H1 (cell line): ENCODE results near the gene NDFIP2. TPM values are rescaled to one million over a fixed set of nuclear protein-coding genes. Genes with fewer than 3 reads are reported as not detected.

Experiments
- CTCF ChIA-PET: fragments of 300-600 bp; sonication (Branson Sonifier 250); formaldehyde crosslinking; loops from one replicate; lab custom pipeline; 2021; ENCODE audit not compliant: partially characterized antibody; lab: Charles Lee
- POLR2A ChIA-PET: fragments of 300-600 bp; sonication (Branson Sonifier 250); formaldehyde crosslinking; loops from one replicate; lab custom pipeline; 2021; ENCODE audit warnings: inconsistent platforms; ENCODE audit not compliant: partially characterized antibody; lab: Charles Lee
- DNase-seq, 2 experiments: peaks; one replicate each; pipeline versions ENCODE4 v3.0.0 to v3.0.0-alpha.2; 2010 to 2022; ENCODE audit warnings: low spot score in 2 of 2, low read depth in 1 of 2, mixed read lengths in 1 of 2
- FAIRE-seq: peaks from 2 replicates; lab custom pipeline; 2011; peaks lifted over from hg19 to GRCh38; lab: Jason Lieb, UNC
- H2AFZ ChIP-seq: 2 replicates; pipeline ENCODE4 v1.8.1; 2012; ENCODE audit warnings: low read length, inconsistent platforms
- H2AK5ac ChIP-seq: 2 replicates; pipeline ENCODE4 v1.6.1; 2013; ENCODE audit warnings: low read depth, low read length
- H2BK120ac ChIP-seq: replicated peaks from 2 replicates; pipeline ENCODE3; 2013; ENCODE audit warnings: low read depth, low read length, inconsistent platforms
- H2BK12ac ChIP-seq: 2 replicates; pipeline ENCODE4 v1.6.1; 2013; ENCODE audit warnings: low read depth, low read length
- H2BK15ac ChIP-seq: 2 replicates; pipeline ENCODE4 v1.6.1; 2013; ENCODE audit warnings: low read length
- H2BK20ac ChIP-seq: 2 replicates; pipeline ENCODE4 v1.6.1; 2013; ENCODE audit warnings: low read length
- H2BK5ac ChIP-seq: 2 replicates; pipeline ENCODE4 v1.6.1; 2013; ENCODE audit warnings: low read depth, low read length
- H3K14ac ChIP-seq: 2 replicates; pipeline ENCODE4 v1.6.1; 2013; ENCODE audit warnings: inconsistent platforms; ENCODE audit not compliant: insufficient read length
- H3K18ac ChIP-seq: 2 replicates; pipeline ENCODE4 v1.6.1; 2013; ENCODE audit warnings: low read length; ENCODE audit errors: extremely low read depth
- H3K23ac ChIP-seq: 2 replicates; pipeline ENCODE4 v1.6.1; 2013; ENCODE audit warnings: inconsistent platforms; ENCODE audit not compliant: insufficient read length
- H3K23me2 ChIP-seq: 2 replicates; pipeline ENCODE4 v1.6.1; 2013; ENCODE audit warnings: low read depth, low read length
- H3K27ac ChIP-seq: 2 replicates; pipeline ENCODE4 v1.6.1; 2011; ENCODE audit warnings: low read depth, low read length, inconsistent platforms
- H3K27me3 ChIP-seq, 4 experiments: replicated peaks in 1 of 4; 1 replicate in 1 of 4; 2 replicates in 3 of 4; pipeline versions ENCODE4 v1.6.1 to v1.8.1; 2011 to 2013; ENCODE audit warnings: low read length in 3 of 4, mild to moderate bottlenecking in 3 of 4, inconsistent platforms in 2 of 4, mixed read lengths in 2 of 4, moderate library complexity in 1 of 4; ENCODE audit not compliant: control insufficient read depth in 3 of 4, insufficient read depth in 3 of 4; ENCODE audit errors: extremely low read depth in 1 of 4
- H3K36me3 ChIP-seq, 4 experiments: 2 replicates each; pipeline versions ENCODE4 v1.6.1 to v1.8.1; 2011 to 2013; ENCODE audit warnings: mild to moderate bottlenecking in 4 of 4, low read length in 3 of 4, moderate library complexity in 2 of 4, control low read depth in 1 of 4, inconsistent platforms in 1 of 4; ENCODE audit not compliant: insufficient read depth in 4 of 4, control insufficient read depth in 2 of 4
- H3K4ac ChIP-seq: replicated peaks from 2 replicates; pipeline ENCODE3; 2013; ENCODE audit warnings: low read length, low read depth, mixed read lengths, inconsistent platforms; ENCODE audit not compliant: insufficient read length
- H3K4me1 ChIP-seq, 4 experiments: replicated peaks in 1 of 4; 1 replicate in 1 of 4; 2 replicates in 3 of 4; pipeline versions ENCODE4 v1.6.1 to v1.8.1; 2011 to 2013; ENCODE audit warnings: low read length in 3 of 4, inconsistent platforms in 2 of 4, mixed read lengths in 1 of 4; ENCODE audit not compliant: insufficient read depth in 4 of 4, control insufficient read depth in 3 of 4
- H3K4me2 ChIP-seq, 2 experiments: 2 replicates each; pipeline versions ENCODE4 v1.6.1 to v1.8.1; 2011 to 2013; ENCODE audit warnings: low read depth in 2 of 2, low read length in 2 of 2, control low read depth in 1 of 2, inconsistent platforms in 1 of 2, mild to moderate bottlenecking in 1 of 2; ENCODE audit not compliant: insufficient read depth in 1 of 2
- H3K4me3 ChIP-seq, 4 experiments: fragments of 200-600, 300-600 bp in 1 of 4; sonication (generic), shearing (Covaris generic), sonication (Bioruptor Twin) in 1 of 4; 2 replicates each; pipeline versions ENCODE4 v1.5.1 to v1.8.1; 2011 to 2016; ENCODE audit warnings: low read length in 4 of 4, low read depth in 3 of 4, control low read depth in 2 of 4, inconsistent platforms in 2 of 4, mild to moderate bottlenecking in 2 of 4, mixed read lengths in 1 of 4, moderate library complexity in 1 of 4; ENCODE audit not compliant: insufficient read depth in 2 of 4; ENCODE audit errors: extremely low read depth in 1 of 4
- H3K56ac ChIP-seq: replicated peaks from 2 replicates; pipeline ENCODE3; 2013; ENCODE audit warnings: low read depth, mild to moderate bottlenecking, mixed read lengths, low read length, inconsistent platforms; ENCODE audit not compliant: insufficient read length
- H3K79me1 ChIP-seq: 2 replicates; pipeline ENCODE4 v1.6.1; 2013; ENCODE audit warnings: low read depth, low read length, control low read depth
- H3K79me2 ChIP-seq, 2 experiments: 2 replicates each; pipeline versions ENCODE4 v1.6.1 to v1.8.1; 2012 to 2013; ENCODE audit warnings: low read length in 2 of 2, mild to moderate bottlenecking in 2 of 2, inconsistent platforms in 1 of 2; ENCODE audit not compliant: insufficient read depth in 2 of 2, control insufficient read depth in 1 of 2
- H3K9ac ChIP-seq, 4 experiments: replicated peaks in 1 of 4; 1 replicate in 1 of 4; 2 replicates in 3 of 4; pipeline versions ENCODE4 v1.6.1 to v1.8.1; 2011 to 2013; ENCODE audit warnings: low read depth in 3 of 4, low read length in 3 of 4, control low read depth in 2 of 4, mild to moderate bottlenecking in 2 of 4, moderate library complexity in 2 of 4, inconsistent platforms in 1 of 4; ENCODE audit errors: extremely low read depth in 1 of 4
- H3K9me3 ChIP-seq, 2 experiments: 2 replicates each; pipeline versions ENCODE4 v1.6.1 to v1.8.1; 2012 to 2013; ENCODE audit warnings: mild to moderate bottlenecking in 2 of 2, moderate library complexity in 2 of 2, control low read depth in 1 of 2, inconsistent platforms in 1 of 2, low read depth in 1 of 2, low read length in 1 of 2, mixed read lengths in 1 of 2; ENCODE audit not compliant: insufficient read depth in 2 of 2
- H4K20me1 ChIP-seq, 2 experiments: replicated peaks in 1 of 2; 2 replicates each; pipeline versions ENCODE3 to v1.8.1; 2011 to 2013; ENCODE audit warnings: inconsistent platforms in 2 of 2, low read length in 2 of 2, mild to moderate bottlenecking in 1 of 2; ENCODE audit not compliant: insufficient read depth in 2 of 2, control insufficient read depth in 1 of 2
- H4K5ac ChIP-seq: 2 replicates; pipeline ENCODE4 v1.6.1; 2013; ENCODE audit warnings: low read length, low read depth, mixed read lengths, inconsistent platforms; ENCODE audit not compliant: insufficient read length
- H4K8ac ChIP-seq: 2 replicates; pipeline ENCODE4 v1.8.0; 2013; ENCODE audit warnings: mild to moderate bottlenecking, moderate library complexity, low read length, inconsistent platforms; ENCODE audit not compliant: insufficient read depth; ENCODE audit errors: extremely low read depth
- H4K91ac ChIP-seq: replicated peaks from 2 replicates; pipeline ENCODE3; 2013; ENCODE audit warnings: low read length, mixed read lengths, inconsistent platforms; ENCODE audit not compliant: insufficient read length
- JUN ChIP-seq: IDR thresholded peaks from 2 replicates; pipeline ENCODE4 v1.6.1; 2011; ENCODE audit warnings: low read depth, mild to moderate bottlenecking, improper control_type of control experiment, low read length
- WGBS, 2 experiments: shearing (Covaris generic) in 1 of 2; methylation state at CpG; one replicate each; pipeline versions ENCODE4 v1.1.6 to v1.1.7; 2013 to 2015; ENCODE audit warnings: low lambda C conversion rate in 2 of 2, mixed read lengths in 2 of 2, inconsistent platforms in 1 of 2, low coverage in 1 of 2, missing lambda C conversion rate in 1 of 2; ENCODE audit not compliant: insufficient replicate concordance in 2 of 2, insufficient coverage in 1 of 2, insufficient read length in 1 of 2; ENCODE audit errors: extremely low coverage in 1 of 2, missing lambda C conversion rate in 1 of 2; 5-methylcytosine and 5-hydroxymethylcytosine counted together
- polyA plus RNA-seq, 7 experiments: library from polyadenylated mRNA; depleted of rRNA in 3 of 7; stranded (reverse) in 5 of 7; unstranded in 2 of 7; fragments of >200 nt in 5 of 7; fragments of 200-250 nt in 2 of 7; gene quantifications; 1 replicate in 5 of 7; 2 replicates in 1 of 7; 4 replicates in 1 of 7; pipeline versions ENCODE4 v1.2.1 to v1.2.3, GENCODE V29; 2011 to 2013; ENCODE audit warnings: missing spikeins in 2 of 7, mixed read lengths in 2 of 7
- total RNA-seq: library from RNA; stranded (reverse); fragmentation: NEBNext Ultra II Directional; extraction: Animal tissue kit (Norgen Biotek cat#: 25700); gene quantifications from 2 replicates; pipeline ENCODE4 v1.2.1, GENCODE V29; 2021

Gene NDFIP2
- total and polyA plus RNA-seq, 2 of the 8 experiments (the other 6 are each of a cell fraction or from before 2014, with no cell fraction given), result 11.1 to 32.9 TPM

GRCh38 chr13:79442221-79442620 lies 38.7 kb upstream of the NDFIP2 start:
- DNase-seq (no peak), FAIRE-seq (no peak)
- 64% methylated on average over 1 of the region's 1 CpG; no CpG with 5 or more reads in 1 of the 2 experiments for WGBS, 2 experiments
- Histone ChIP-seq H4K20me1 (no peaks in the 10 kb centered on the region), H3K4ac (no peak overlapping the region), H2BK120ac (no peak overlapping the region), H3K9ac (no peak overlapping the region), H2AFZ (no peak overlapping the region), H3K27me3 (no peaks in the 10 kb centered on the region), H3K79me1 (no peaks in the 10 kb centered on the region), H2BK15ac (no peak overlapping the region), H3K14ac (no peak overlapping the region), H2BK20ac (no peak overlapping the region), H4K91ac (no peak overlapping the region), H3K23me2 (no peaks in the 10 kb centered on the region), H3K4me1 (no peaks in the 10 kb centered on the region; a peak in 1 of 7 replicates), H3K9me3 (no peaks in the 10 kb centered on the region), H3K18ac (no peak overlapping the region), H2AK5ac (no peak overlapping the region), H2BK12ac (no peak overlapping the region), H4K5ac (no peak overlapping the region), H3K36me3 (no peaks in the 10 kb centered on the region), H3K4me3 (no peak overlapping the region), H3K27ac (no peak overlapping the region), H3K4me2 (no peak overlapping the region), H3K23ac (no peak overlapping the region), H4K8ac (no peak overlapping the region), H2BK5ac (no peak overlapping the region), H3K56ac (no peak overlapping the region), H3K79me2 (no peaks in the 10 kb centered on the region)
- ChIA-PET CTCF (interaction anchor here (1.2 to 2.4 kb wide), 2 partner anchors 11 to 19 kb away, joined by 3 to 12 read pairs; no protein-coding TSS in a partner anchor), POLR2A (interaction anchor here (1.3 to 1.4 kb wide), 2 partner anchors 12 to 18 kb away, joined by 3 read pairs; no protein-coding TSS in a partner anchor)
- TF ChIP-seq JUN, result no peak
